Mesodermal cell (in vitro differentiated cells): ENCODE measurements around the gene MYO5B.
"Not testable (repeated sequence)": the region's sequence is repeated elsewhere in the genome, so short reads cannot be mapped to it uniquely, and the experiment has no call there.

Experiments
- H3K27ac ChIP-seq: 2 replicates; pipeline ENCODE4 v1.7.0; 2013; ENCODE audit warnings: mild to moderate bottlenecking, low read depth, low read length, moderate library complexity; ENCODE audit not compliant: severe bottlenecking
- H3K36me3 ChIP-seq: 2 replicates; pipeline ENCODE4 v1.7.1; 2013; ENCODE audit warnings: mild to moderate bottlenecking, low read length, moderate library complexity; ENCODE audit not compliant: control insufficient read depth, insufficient read depth
- H3K4me1 ChIP-seq: one replicate; pipeline ENCODE4 v1.7.1; 2013; ENCODE audit warnings: mild to moderate bottlenecking, low read length; ENCODE audit not compliant: insufficient read depth, control insufficient read depth, poor library complexity, severe bottlenecking
- H3K4me3 ChIP-seq: 2 replicates; pipeline ENCODE4 v1.7.0; 2013; ENCODE audit warnings: low read length, control low read depth, mild to moderate bottlenecking; ENCODE audit not compliant: insufficient read depth, poor library complexity, severe bottlenecking; ENCODE audit errors: extremely low read depth
- H3K9me3 ChIP-seq: 2 replicates; pipeline ENCODE4 v1.7.1; 2013; ENCODE audit warnings: mild to moderate bottlenecking, low read length, moderate library complexity; ENCODE audit not compliant: control insufficient read depth
- WGBS, 2 experiments: methylation state at CpG; one replicate each; pipeline ENCODE4 v1.1.5; 2013; ENCODE audit warnings: missing lambda C conversion rate in 2 of 2; ENCODE audit not compliant: insufficient coverage in 2 of 2; 5-methylcytosine and 5-hydroxymethylcytosine counted together

Gene MYO5B

GRCh38 chr18:49839012-49839411 lies 355.9 kb downstream of the MYO5B start:
- Histone ChIP-seq H3K36me3 (no peaks in the 10 kb centered on the region), H3K4me3 (no peak overlapping the region), H3K27ac (no peak overlapping the region), H3K4me1 (peaks cover 4% of the 10 kb centered on the region), H3K9me3 (no peaks in the 10 kb centered on the region)
- WGBS, 2 experiments: 89 to 94% methylated on average over 7 to 8 of the region's 8 CpGs

GRCh38 chr18:49838381-49838780 lies 356.6 kb downstream of the MYO5B start:
- H3K4me3 ChIP-seq: no peak overlapping the region
- H3K36me3 ChIP-seq: no peaks in the 10 kb centered on the region
- peaks cover 4% of the 10 kb centered on the region for H3K4me1 ChIP-seq
- no peaks in the 10 kb centered on the region for H3K9me3 ChIP-seq
- no peak overlapping the region for H3K27ac ChIP-seq
- 86 to 90% methylated on average over 1 to 3 of the region's 4 CpGs for WGBS, 2 experiments

GRCh38 chr18:49837889-49838288 lies 357.1 kb downstream of the MYO5B start:
- Histone ChIP-seq H3K9me3 (no peaks in the 10 kb centered on the region), H3K4me3 (no peak overlapping the region), H3K36me3 (no peaks in the 10 kb centered on the region), H3K27ac (no peak overlapping the region), H3K4me1 (peaks cover 4% of the 10 kb centered on the region)
- 67 to 75% methylated on average over 3 of the region's 5 CpGs for WGBS, 2 experiments

GRCh38 chr18:49837316-49837835 lies 357.6 kb downstream of the MYO5B start:
- H3K36me3 ChIP-seq, H3K9me3 ChIP-seq, H3K4me1 ChIP-seq, H3K4me3 ChIP-seq, H3K27ac ChIP-seq: not testable (repeated sequence)
- 96 to 99% methylated on average over 9 of the region's 9 CpGs for WGBS, 2 experiments

GRCh38 chr18:49835405-49835804 lies 359.5 kb downstream of the MYO5B start:
- 100% methylated on average over 2 of the region's 2 CpGs; no CpG with 5 or more reads in 1 of the 2 experiments for WGBS, 2 experiments
- Histone ChIP-seq H3K4me1 (no peaks in the 10 kb centered on the region), H3K27ac (no peak overlapping the region), H3K9me3 (no peaks in the 10 kb centered on the region), H3K4me3 (no peak overlapping the region), H3K36me3 (no peaks in the 10 kb centered on the region)

GRCh38 chr18:49834258-49834657 lies 360.7 kb downstream of the MYO5B start:
- no peaks in the 10 kb centered on the region for H3K36me3 ChIP-seq
- no peak overlapping the region for H3K4me3 ChIP-seq
- no peak overlapping the region for H3K27ac ChIP-seq
- no peaks in the 10 kb centered on the region for H3K9me3 ChIP-seq
- no peaks in the 10 kb centered on the region for H3K4me1 ChIP-seq
- WGBS, 2 experiments: 83 to 88% methylated on average over 3 of the region's 3 CpGs

- Histone ChIP-seq H3K4me1 (no peaks in the 10 kb centered on the region), H3K9me3 (no peaks in the 10 kb centered on the region), H3K27ac (no peak overlapping the region), H3K4me3 (no peak overlapping the region), H3K36me3 (no peaks in the 10 kb centered on the region)
- WGBS, 2 experiments: 75 to 87% methylated on average over 3 to 4 of the region's 4 CpGs
Observed at GRCh38 chr18:49833814-49834213, 361.1 kb downstream of the MYO5B start.

GRCh38 chr18:49832221-49832647 lies 362.7 kb downstream of the MYO5B start:
- H3K4me1 ChIP-seq: no peaks in the 10 kb centered on the region
- H3K4me3 ChIP-seq: no peak overlapping the region
- WGBS, 2 experiments: 100% methylated on average over 1 of the region's 2 CpGs; no CpG with 5 or more reads in 1 of the 2 experiments
- peaks cover 10% of the 10 kb centered on the region for H3K9me3 ChIP-seq
- no peak overlapping the region for H3K27ac ChIP-seq
- H3K36me3 ChIP-seq: no peaks in the 10 kb centered on the region

GRCh38 chr18:49827996-49828395 lies 367.0 kb downstream of the MYO5B start:
- Histone ChIP-seq H3K27ac (no peak overlapping the region), H3K4me1 (no peaks in the 10 kb centered on the region), H3K9me3 (peaks cover 19% of the 10 kb centered on the region), H3K4me3 (no peak overlapping the region), H3K36me3 (no peaks in the 10 kb centered on the region)
- WGBS, 2 experiments: 100% methylated on average over 1 of the region's 1 CpG; no CpG with 5 or more reads in 1 of the 2 experiments

- no peak overlapping the region for H3K4me3 ChIP-seq
- H3K9me3 ChIP-seq: no peaks in the 10 kb centered on the region
- H3K27ac ChIP-seq: no peak overlapping the region
- no peaks in the 10 kb centered on the region for H3K4me1 ChIP-seq
- peaks cover 6% of the 10 kb centered on the region for H3K36me3 ChIP-seq
- 98% methylated on average over 5 of the region's 5 CpGs for WGBS, 2 experiments
Observed at GRCh38 chr18:49819823-49820671, 374.9 kb downstream of the MYO5B start.

- no peak overlapping the region for H3K4me3 ChIP-seq
Observed at GRCh38 chr18:49819071-49819662, 375.8 kb downstream of the MYO5B start.

More at GRCh38 chr18:49819071-49819662, 375.8 kb downstream of the MYO5B start:
- no peaks in the 10 kb centered on the region for H3K9me3 ChIP-seq
- H3K36me3 ChIP-seq: peaks cover 6% of the 10 kb centered on the region
- H3K4me1 ChIP-seq: no peaks in the 10 kb centered on the region
- 95 to 97% methylated on average over 3 to 5 of the region's 5 CpGs for WGBS, 2 experiments
- no peak overlapping the region for H3K27ac ChIP-seq
